WTC11 (cell line): ENCODE data around the gene FAM3B. TPM values are rescaled to one million over a fixed set of nuclear protein-coding genes. Genes with fewer than 3 reads are reported as not detected.

Source experiments
- ATAC-seq: fragments of 200-7000 bp; cut with Tn5 transposase; 2 replicates; pipeline ENCODE4 v1.10.0; 2021; ENCODE audit warnings: mild to moderate bottlenecking, moderate library complexity
- CTCF ChIA-PET: fragments of 300-600 bp; sonication (Branson Sonifier 250); formaldehyde crosslinking; loops from one replicate; lab custom pipeline; 2021; ENCODE audit warnings: antibody characterized with exemption; lab: Charles Lee
- POLR2A ChIA-PET: fragments of 350-600 bp; sonication (Branson Sonifier 250); formaldehyde crosslinking; loops from one replicate; lab custom pipeline; 2021; ENCODE audit warnings: antibody characterized with exemption; lab: Charles Lee
- DNase-seq: peaks from one replicate; pipeline ENCODE4 v3.0.0; 2021; ENCODE audit warnings: low spot score
- H3K27ac Mint-ChIP-seq: 2 replicates; pipeline ENCODE4 v1.8.0; 2021; ENCODE audit warnings: mixed read lengths
- H3K27me3 Mint-ChIP-seq: 2 replicates; pipeline ENCODE4 v1.8.0; 2021; ENCODE audit warnings: low read depth, mild to moderate bottlenecking, moderate library complexity, mixed read lengths
- H3K36me3 Mint-ChIP-seq: 2 replicates; pipeline ENCODE4 v1.8.0; 2021; ENCODE audit warnings: mixed read lengths
- H3K4me1 Mint-ChIP-seq: 2 replicates; pipeline ENCODE4 v1.8.0; 2022; ENCODE audit warnings: mixed read lengths
- H3K4me3 Mint-ChIP-seq: 2 replicates; pipeline ENCODE4 v1.8.0; 2021; ENCODE audit warnings: mild to moderate bottlenecking, moderate library complexity, mixed read lengths
- H3K9me3 Mint-ChIP-seq: 2 replicates; pipeline ENCODE4 v1.8.0; 2021; ENCODE audit warnings: mixed read lengths
- CREB1 ChIP-seq: sonication (generic); formaldehyde crosslinking; IDR thresholded peaks from 2 replicates; pipeline ENCODE4 v1.8.0; 2023; ENCODE audit warnings: mild to moderate bottlenecking, missing genetic modification reagents
- EMX1 ChIP-seq: fragments of 250-450 bp; sonication (Bioruptor Pico); IDR thresholded peaks from 2 replicates; pipeline ENCODE4 v1.8.0; 2021; ENCODE audit warnings: mild to moderate bottlenecking
- HMGA2 ChIP-seq: fragments of 250-450 bp; sonication (Bioruptor Pico); IDR thresholded peaks from 2 replicates; pipeline ENCODE4 v1.4.0; 2021; ENCODE audit warnings: mild to moderate bottlenecking, moderate library complexity
- JUN ChIP-seq: sonication (generic); formaldehyde crosslinking; IDR thresholded peaks from 2 replicates; pipeline ENCODE4 v1.8.0; 2023; ENCODE audit warnings: mild to moderate bottlenecking, missing genetic modification reagents
- NFATC4 ChIP-seq: fragments of 250-450 bp; sonication (Bioruptor Pico); IDR thresholded peaks from 2 replicates; pipeline ENCODE4 v1.9.0; 2021; ENCODE audit warnings: mild to moderate bottlenecking
- NFE2L1 ChIP-seq: sonication (generic); formaldehyde crosslinking; IDR thresholded peaks from 2 replicates; pipeline ENCODE4 v1.8.1; 2023; ENCODE audit warnings: missing genetic modification reagents
- RORB ChIP-seq: fragments of 250-450 bp; sonication (Bioruptor Pico); IDR thresholded peaks from 2 replicates; pipeline ENCODE4 v1.9.0; 2021; ENCODE audit warnings: mild to moderate bottlenecking
- TEAD4 ChIP-seq: sonication (generic); formaldehyde crosslinking; IDR thresholded peaks from 2 replicates; pipeline ENCODE4 v1.8.0; 2022; ENCODE audit warnings: mild to moderate bottlenecking, missing genetic modification reagents
- total RNA-seq: library from RNA; stranded (reverse); gene quantifications from 3 replicates; pipeline ENCODE4 v1.2.3, GENCODE V29; 2021
- TF ChIP-seq, protein P1 (sequence below): sonication (generic); formaldehyde crosslinking; IDR thresholded peaks from 2 replicates; pipeline ENCODE4 v1.8.1; 2022; ENCODE audit warnings: low read depth, mild to moderate bottlenecking, moderate library complexity, missing genetic modification reagents, borderline replicate concordance
- TF ChIP-seq, protein P2 (sequence below): sonication (generic); formaldehyde crosslinking; IDR thresholded peaks from 2 replicates; pipeline ENCODE4 v1.8.0; 2023; ENCODE audit warnings: mild to moderate bottlenecking, missing genetic modification reagents
- TF ChIP-seq, protein P3 (sequence below): sonication (generic); formaldehyde crosslinking; IDR thresholded peaks from 2 replicates; pipeline ENCODE4 v1.8.0; 2022; ENCODE audit warnings: missing genetic modification reagents
- TF ChIP-seq, protein P4 (sequence below): fragments of 250-450 bp; sonication (Bioruptor Pico); IDR thresholded peaks from 2 replicates; pipeline ENCODE4 v1.9.0; 2021; ENCODE audit warnings: mild to moderate bottlenecking
- TF ChIP-seq, protein P5 (sequence below): sonication (generic); formaldehyde crosslinking; conservative IDR thresholded peaks from 2 replicates; pipeline ENCODE4 v1.8.1; 2022; ENCODE audit warnings: mild to moderate bottlenecking, missing genetic modification reagents
- TF ChIP-seq, protein P6 (sequence below): sonication (generic); formaldehyde crosslinking; IDR thresholded peaks from 2 replicates; pipeline ENCODE4 v1.8.1; 2022; ENCODE audit warnings: mild to moderate bottlenecking, missing genetic modification reagents, moderate library complexity, borderline replicate concordance

The FAM3B gene
- total RNA-seq, 1 experiment from 2014 or later: 1.4 TPM

DNA sequence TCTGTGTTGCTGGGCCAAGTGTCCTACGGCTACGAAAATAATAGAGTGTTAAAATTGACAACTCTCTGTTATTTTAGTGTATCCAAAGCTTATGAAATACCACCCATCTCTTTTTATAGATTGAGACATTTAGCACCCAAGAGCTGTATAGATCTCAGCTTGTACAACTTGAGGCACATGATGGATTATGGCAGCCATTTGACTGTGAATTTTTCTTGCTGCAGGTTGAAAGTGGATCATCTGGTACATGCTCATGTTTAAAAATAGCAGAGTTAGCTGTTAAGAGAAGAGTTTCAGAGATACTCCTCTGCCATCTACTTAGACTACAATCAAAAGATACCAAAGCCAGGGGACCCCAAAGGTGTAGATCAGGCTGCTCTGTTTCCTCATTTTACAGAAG is 49.3 kb upstream of the FAM3B start:
- Mint-ChIP-seq H3K27me3 (no peaks in the 10 kb centered on the region; the same call in 1 of the 2 replicates), H3K4me1 (no peaks in the 10 kb centered on the region), H3K4me3 (no peak overlapping the region), H3K9me3 (peaks cover 18% of the 10 kb centered on the region), H3K27ac (no peak overlapping the region), H3K36me3 (peaks cover 15% of the 10 kb centered on the region)
- no peak for TF ChIP-seq EMX1 (CRISPR knock-in tag)
- DNase-seq (no peak), ATAC-seq (no peak)
- POLR2A ChIA-PET: no interaction called here
- CTCF ChIA-PET: interaction anchor here (0.6 to 1.5 kb wide), 2 partner anchors 97 to 345 kb away, joined by 3 read pairs; no protein-coding TSS in a partner anchor

DNA sequence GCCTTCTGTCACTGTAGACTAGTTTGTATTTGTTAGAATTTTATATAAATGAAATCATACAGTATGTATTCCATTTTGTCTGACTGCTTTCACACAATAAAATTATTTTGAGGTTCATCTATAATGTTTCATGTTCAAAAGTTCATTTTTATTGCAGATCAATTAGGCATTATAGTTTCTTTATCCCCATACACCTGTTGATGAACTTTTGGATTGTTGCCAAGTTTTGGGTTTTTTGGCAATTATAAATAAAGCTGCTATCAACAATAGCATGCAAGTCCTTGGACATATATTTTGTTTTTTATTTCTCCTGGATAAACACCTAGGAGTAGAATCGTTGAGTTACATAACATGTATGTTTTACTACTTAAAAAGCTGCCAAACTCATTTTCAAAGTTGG is 47.1 kb upstream of the FAM3B start:
- POLR2A ChIA-PET: no interaction called here
- no peak overlapping the region for H3K27ac Mint-ChIP-seq
- CTCF ChIA-PET: no interaction called here

DNA sequence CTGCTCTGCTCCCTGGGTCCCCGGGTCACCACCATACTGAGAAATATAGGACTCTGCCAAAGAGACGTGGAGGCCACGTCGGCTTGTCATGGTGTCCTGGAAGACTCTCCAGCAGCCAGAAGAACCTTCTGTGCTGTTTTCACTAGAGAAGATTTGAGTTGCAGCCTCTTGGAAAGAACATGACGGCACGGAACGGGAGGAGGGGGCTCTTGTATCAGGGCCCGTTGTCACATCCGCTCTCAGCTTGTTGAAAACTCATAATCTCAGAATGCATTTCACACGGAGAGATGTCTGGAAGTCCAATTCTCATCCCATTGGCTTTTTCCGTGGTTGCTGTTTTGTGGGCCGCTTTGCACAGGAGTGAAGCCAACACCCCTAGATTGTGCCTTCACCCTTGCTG is 39.4 kb upstream of the FAM3B start:
- no peak for DNase-seq
- ChIA-PET CTCF (no interaction called here), POLR2A (no interaction called here)
- H3K27ac Mint-ChIP-seq: no peak overlapping the region
- H3K27me3 Mint-ChIP-seq: peaks cover 3% of the 10 kb centered on the region; the same call in 1 of the 2 replicates
- no peak overlapping the region for H3K4me3 Mint-ChIP-seq
- H3K36me3 Mint-ChIP-seq: peaks cover 35% of the 10 kb centered on the region
- TF ChIP-seq NFATC4 (CRISPR knock-in tag): no peak
- TF ChIP-seq RORB: no peak
- TF ChIP-seq CREB1 (CRISPR knock-in tag): no peak
- TF ChIP-seq, protein P1, sequence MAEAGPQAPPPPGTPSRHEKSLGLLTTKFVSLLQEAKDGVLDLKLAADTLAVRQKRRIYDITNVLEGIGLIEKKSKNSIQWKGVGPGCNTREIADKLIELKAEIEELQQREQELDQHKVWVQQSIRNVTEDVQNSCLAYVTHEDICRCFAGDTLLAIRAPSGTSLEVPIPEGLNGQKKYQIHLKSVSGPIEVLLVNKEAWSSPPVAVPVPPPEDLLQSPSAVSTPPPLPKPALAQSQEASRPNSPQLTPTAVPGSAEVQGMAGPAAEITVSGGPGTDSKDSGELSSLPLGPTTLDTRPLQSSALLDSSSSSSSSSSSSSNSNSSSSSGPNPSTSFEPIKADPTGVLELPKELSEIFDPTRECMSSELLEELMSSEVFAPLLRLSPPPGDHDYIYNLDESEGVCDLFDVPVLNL (CRISPR knock-in tag): no peak
- TF ChIP-seq, protein P2, sequence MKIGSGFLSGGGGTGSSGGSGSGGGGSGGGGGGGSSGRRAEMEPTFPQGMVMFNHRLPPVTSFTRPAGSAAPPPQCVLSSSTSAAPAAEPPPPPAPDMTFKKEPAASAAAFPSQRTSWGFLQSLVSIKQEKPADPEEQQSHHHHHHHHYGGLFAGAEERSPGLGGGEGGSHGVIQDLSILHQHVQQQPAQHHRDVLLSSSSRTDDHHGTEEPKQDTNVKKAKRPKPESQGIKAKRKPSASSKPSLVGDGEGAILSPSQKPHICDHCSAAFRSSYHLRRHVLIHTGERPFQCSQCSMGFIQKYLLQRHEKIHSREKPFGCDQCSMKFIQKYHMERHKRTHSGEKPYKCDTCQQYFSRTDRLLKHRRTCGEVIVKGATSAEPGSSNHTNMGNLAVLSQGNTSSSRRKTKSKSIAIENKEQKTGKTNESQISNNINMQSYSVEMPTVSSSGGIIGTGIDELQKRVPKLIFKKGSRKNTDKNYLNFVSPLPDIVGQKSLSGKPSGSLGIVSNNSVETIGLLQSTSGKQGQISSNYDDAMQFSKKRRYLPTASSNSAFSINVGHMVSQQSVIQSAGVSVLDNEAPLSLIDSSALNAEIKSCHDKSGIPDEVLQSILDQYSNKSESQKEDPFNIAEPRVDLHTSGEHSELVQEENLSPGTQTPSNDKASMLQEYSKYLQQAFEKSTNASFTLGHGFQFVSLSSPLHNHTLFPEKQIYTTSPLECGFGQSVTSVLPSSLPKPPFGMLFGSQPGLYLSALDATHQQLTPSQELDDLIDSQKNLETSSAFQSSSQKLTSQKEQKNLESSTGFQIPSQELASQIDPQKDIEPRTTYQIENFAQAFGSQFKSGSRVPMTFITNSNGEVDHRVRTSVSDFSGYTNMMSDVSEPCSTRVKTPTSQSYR (CRISPR knock-in tag): no peak
- no peak for TF ChIP-seq NFE2L1 (CRISPR knock-in tag)
- no peak for TF ChIP-seq TEAD4 (CRISPR knock-in tag)
- TF ChIP-seq JUN (CRISPR knock-in tag): no peak
- TF ChIP-seq, protein P3, sequence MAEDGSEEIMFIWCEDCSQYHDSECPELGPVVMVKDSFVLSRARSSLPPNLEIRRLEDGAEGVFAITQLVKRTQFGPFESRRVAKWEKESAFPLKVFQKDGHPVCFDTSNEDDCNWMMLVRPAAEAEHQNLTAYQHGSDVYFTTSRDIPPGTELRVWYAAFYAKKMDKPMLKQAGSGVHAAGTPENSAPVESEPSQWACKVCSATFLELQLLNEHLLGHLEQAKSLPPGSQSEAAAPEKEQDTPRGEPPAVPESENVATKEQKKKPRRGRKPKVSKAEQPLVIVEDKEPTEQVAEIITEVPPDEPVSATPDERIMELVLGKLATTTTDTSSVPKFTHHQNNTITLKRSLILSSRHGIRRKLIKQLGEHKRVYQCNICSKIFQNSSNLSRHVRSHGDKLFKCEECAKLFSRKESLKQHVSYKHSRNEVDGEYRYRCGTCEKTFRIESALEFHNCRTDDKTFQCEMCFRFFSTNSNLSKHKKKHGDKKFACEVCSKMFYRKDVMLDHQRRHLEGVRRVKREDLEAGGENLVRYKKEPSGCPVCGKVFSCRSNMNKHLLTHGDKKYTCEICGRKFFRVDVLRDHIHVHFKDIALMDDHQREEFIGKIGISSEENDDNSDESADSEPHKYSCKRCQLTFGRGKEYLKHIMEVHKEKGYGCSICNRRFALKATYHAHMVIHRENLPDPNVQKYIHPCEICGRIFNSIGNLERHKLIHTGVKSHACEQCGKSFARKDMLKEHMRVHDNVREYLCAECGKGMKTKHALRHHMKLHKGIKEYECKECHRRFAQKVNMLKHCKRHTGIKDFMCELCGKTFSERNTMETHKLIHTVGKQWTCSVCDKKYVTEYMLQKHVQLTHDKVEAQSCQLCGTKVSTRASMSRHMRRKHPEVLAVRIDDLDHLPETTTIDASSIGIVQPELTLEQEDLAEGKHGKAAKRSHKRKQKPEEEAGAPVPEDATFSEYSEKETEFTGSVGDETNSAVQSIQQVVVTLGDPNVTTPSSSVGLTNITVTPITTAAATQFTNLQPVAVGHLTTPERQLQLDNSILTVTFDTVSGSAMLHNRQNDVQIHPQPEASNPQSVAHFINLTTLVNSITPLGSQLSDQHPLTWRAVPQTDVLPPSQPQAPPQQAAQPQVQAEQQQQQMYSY: no peak
- TF ChIP-seq, protein P4, sequence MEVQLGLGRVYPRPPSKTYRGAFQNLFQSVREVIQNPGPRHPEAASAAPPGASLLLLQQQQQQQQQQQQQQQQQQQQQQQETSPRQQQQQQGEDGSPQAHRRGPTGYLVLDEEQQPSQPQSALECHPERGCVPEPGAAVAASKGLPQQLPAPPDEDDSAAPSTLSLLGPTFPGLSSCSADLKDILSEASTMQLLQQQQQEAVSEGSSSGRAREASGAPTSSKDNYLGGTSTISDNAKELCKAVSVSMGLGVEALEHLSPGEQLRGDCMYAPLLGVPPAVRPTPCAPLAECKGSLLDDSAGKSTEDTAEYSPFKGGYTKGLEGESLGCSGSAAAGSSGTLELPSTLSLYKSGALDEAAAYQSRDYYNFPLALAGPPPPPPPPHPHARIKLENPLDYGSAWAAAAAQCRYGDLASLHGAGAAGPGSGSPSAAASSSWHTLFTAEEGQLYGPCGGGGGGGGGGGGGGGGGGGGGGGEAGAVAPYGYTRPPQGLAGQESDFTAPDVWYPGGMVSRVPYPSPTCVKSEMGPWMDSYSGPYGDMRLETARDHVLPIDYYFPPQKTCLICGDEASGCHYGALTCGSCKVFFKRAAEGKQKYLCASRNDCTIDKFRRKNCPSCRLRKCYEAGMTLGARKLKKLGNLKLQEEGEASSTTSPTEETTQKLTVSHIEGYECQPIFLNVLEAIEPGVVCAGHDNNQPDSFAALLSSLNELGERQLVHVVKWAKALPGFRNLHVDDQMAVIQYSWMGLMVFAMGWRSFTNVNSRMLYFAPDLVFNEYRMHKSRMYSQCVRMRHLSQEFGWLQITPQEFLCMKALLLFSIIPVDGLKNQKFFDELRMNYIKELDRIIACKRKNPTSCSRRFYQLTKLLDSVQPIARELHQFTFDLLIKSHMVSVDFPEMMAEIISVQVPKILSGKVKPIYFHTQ: no peak
- TF ChIP-seq, protein P5, sequence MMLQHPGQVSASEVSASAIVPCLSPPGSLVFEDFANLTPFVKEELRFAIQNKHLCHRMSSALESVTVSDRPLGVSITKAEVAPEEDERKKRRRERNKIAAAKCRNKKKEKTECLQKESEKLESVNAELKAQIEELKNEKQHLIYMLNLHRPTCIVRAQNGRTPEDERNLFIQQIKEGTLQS: no peak
- TF ChIP-seq, all 79 proteins: peak for 0
- ATAC-seq: no peak
- Mint-ChIP-seq H3K4me1 (peaks cover 27% of the 10 kb centered on the region), H3K9me3 (peaks cover 27% of the 10 kb centered on the region)

More for the DNA sequence above, 47.1 kb upstream of the FAM3B start:
- no peak overlapping the region for H3K4me3 Mint-ChIP-seq
- ATAC-seq: no peak
- no peak for DNase-seq
- H3K9me3 Mint-ChIP-seq: peaks cover 39% of the 10 kb centered on the region
- H3K27me3 Mint-ChIP-seq: peaks cover 3% of the 10 kb centered on the region
- H3K36me3 Mint-ChIP-seq: peaks cover 36% of the 10 kb centered on the region
- H3K4me1 Mint-ChIP-seq: peaks cover 8% of the 10 kb centered on the region
- TF ChIP-seq, protein P6, sequence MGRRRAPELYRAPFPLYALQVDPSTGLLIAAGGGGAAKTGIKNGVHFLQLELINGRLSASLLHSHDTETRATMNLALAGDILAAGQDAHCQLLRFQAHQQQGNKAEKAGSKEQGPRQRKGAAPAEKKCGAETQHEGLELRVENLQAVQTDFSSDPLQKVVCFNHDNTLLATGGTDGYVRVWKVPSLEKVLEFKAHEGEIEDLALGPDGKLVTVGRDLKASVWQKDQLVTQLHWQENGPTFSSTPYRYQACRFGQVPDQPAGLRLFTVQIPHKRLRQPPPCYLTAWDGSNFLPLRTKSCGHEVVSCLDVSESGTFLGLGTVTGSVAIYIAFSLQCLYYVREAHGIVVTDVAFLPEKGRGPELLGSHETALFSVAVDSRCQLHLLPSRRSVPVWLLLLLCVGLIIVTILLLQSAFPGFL: no peak
- TF ChIP-seq CREB1 (CRISPR knock-in tag) (no peak), HMGA2 (no peak)
